K562 (cell line): ENCODE data around the gene COX5A. TPM values are rescaled to one million over a fixed set of nuclear protein-coding genes. Genes with fewer than 3 reads are reported as not detected.

ENCODE experiments used
- CHD4 ChIP-seq: fragments of 200-600 bp; sonication (generic); IDR thresholded peaks from 3 replicates; pipeline ENCODE4 v1.6.1; 2012; ENCODE audit warnings: low read depth, mild to moderate bottlenecking, mixed read lengths, low read length, inconsistent platforms; ENCODE audit not compliant: insufficient read depth, insufficient replicate concordance, poor library complexity, severe bottlenecking
- ETV5 ChIP-seq: sonication (generic); formaldehyde crosslinking; IDR thresholded peaks from 2 replicates; pipeline ENCODE4 v1.4.0; 2020; ENCODE audit warnings: low read depth, mild to moderate bottlenecking, missing genetic modification reagents
- HIVEP1 ChIP-seq: fragments of 250-450 bp; sonication (Bioruptor Pico); IDR thresholded peaks from 2 replicates; pipeline ENCODE4 v1.4.0; 2020; ENCODE audit warnings: mild to moderate bottlenecking
- MED1 ChIP-seq: sonication (generic); formaldehyde crosslinking; IDR thresholded peaks from 2 replicates; pipeline ENCODE4 v1.8.1; 2023; ENCODE audit warnings: missing genetic modification reagents, borderline replicate concordance
- PHF8 ChIP-seq: fragments of 200-600 bp; sonication (generic); IDR thresholded peaks from 2 replicates; pipeline ENCODE4 v1.6.1; 2012; ENCODE audit warnings: mixed run types, mild to moderate bottlenecking, inconsistent platforms, low read length, moderate library complexity, borderline replicate concordance
- PTBP1 ChIP-seq: fragments of 200-400 bp; formaldehyde crosslinking; IDR thresholded peaks from 2 replicates; pipeline ENCODE4 v1.6.1; 2017; ENCODE audit warnings: low read depth, low read length
- PURB ChIP-seq: sonication (generic); formaldehyde crosslinking; IDR thresholded peaks from 2 replicates; pipeline ENCODE4 v1.9.0; 2021; ENCODE audit warnings: low read depth, mild to moderate bottlenecking, missing genetic modification reagents
- RBM22 ChIP-seq: fragments of 200-400 bp; formaldehyde crosslinking; IDR thresholded peaks from 2 replicates; pipeline ENCODE4 v1.6.1; 2018; ENCODE audit warnings: low read length, low read depth; ENCODE audit not compliant: poor library complexity, severe bottlenecking
- SAP30 ChIP-seq: fragments of 200-600 bp; sonication (generic); IDR thresholded peaks from 2 replicates; pipeline ENCODE4 v1.6.1; 2012; ENCODE audit warnings: borderline replicate concordance, low read depth, mild to moderate bottlenecking, moderate library complexity, low read length, control low read depth, inconsistent platforms; ENCODE audit not compliant: insufficient read depth, poor library complexity, severe bottlenecking
- SMARCC2 ChIP-seq: fragments of 450-650 bp; IDR thresholded peaks from 2 replicates; pipeline ENCODE4 v1.6.1; 2017; ENCODE audit warnings: antibody characterized with exemption, moderate library complexity, mild to moderate bottlenecking, low read depth
- SREBF1 ChIP-seq: fragments of 150-350 bp; IDR thresholded peaks from 2 replicates; pipeline ENCODE4 v1.6.1; 2014; ENCODE audit warnings: antibody characterized with exemption, low read depth, low read length, borderline replicate concordance
- STAG1 ChIP-seq: sonication (generic); formaldehyde crosslinking; IDR thresholded peaks from 2 replicates; pipeline ENCODE4 v1.5.0; 2020; ENCODE audit warnings: missing genetic modification reagents, borderline replicate concordance
- TRIM24 ChIP-seq, 2 experiments: fragments of 450-650 bp; IDR thresholded peaks; 2 replicates each; pipeline ENCODE4 v1.6.1; 2016
- TSC22D4 ChIP-seq: fragments of 450-650 bp; IDR thresholded peaks from 2 replicates; pipeline ENCODE4 v1.6.1; 2016; ENCODE audit warnings: missing genetic modification characterization, missing biosample characterization, control low read depth
- ZNF133 ChIP-seq: fragments of 250-450 bp; sonication (Bioruptor Pico); IDR thresholded peaks from 2 replicates; pipeline ENCODE4 v1.4.0; 2020; ENCODE audit warnings: mild to moderate bottlenecking
- ZNF274 ChIP-seq: IDR thresholded peaks from 2 replicates; pipeline ENCODE4 v1.6.1; 2011; ENCODE audit warnings: low read depth, mild to moderate bottlenecking, low read length, moderate library complexity, borderline replicate concordance
- ZNF347 ChIP-seq: fragments of 450-650 bp; formaldehyde crosslinking; IDR thresholded peaks from 2 replicates; pipeline ENCODE4 v1.4.0; 2020; ENCODE audit warnings: low read depth, mild to moderate bottlenecking, moderate library complexity
- ZNF644 ChIP-seq: fragments of 200-800 bp; sonication (Bioruptor generic); IDR thresholded peaks from 2 replicates; pipeline ENCODE4 v1.6.1; 2016; ENCODE audit warnings: low read depth, missing genetic modification characterization, missing compliant biosample characterization
- ZNF696 ChIP-seq: fragments of 250-450 bp; sonication (Bioruptor Pico); conservative IDR thresholded peaks from 2 replicates; pipeline ENCODE4 v1.4.0; 2020; ENCODE audit warnings: mild to moderate bottlenecking, moderate library complexity
- ZNF707 ChIP-seq: fragments of 250-450 bp; sonication (Bioruptor Pico); conservative IDR thresholded peaks from 2 replicates; pipeline ENCODE4 v1.8.0; 2022; ENCODE audit warnings: inconsistent platforms, mild to moderate bottlenecking, moderate library complexity
- polyA plus RNA-seq, 8 experiments: library from polyadenylated mRNA; depleted of rRNA in 4 of 8; stranded (reverse) in 5 of 8; unstranded in 3 of 8; fragments of >200 nt; fragmentation: Nextera tagmentation in 2 of 8; fragmentation: Illumina TruSeq in 1 of 8; extraction: Ambion mirVana in 2 of 8; extraction: Trizol in 1 of 8; gene quantifications; 2 replicates each; pipeline versions ENCODE4 v1.2.1 to v1.2.3, GENCODE V29; 2011 to 2014; ENCODE audit warnings: inconsistent platforms in 1 of 8, missing spikeins in 1 of 8
- total RNA-seq, 7 experiments: library from RNA; depleted of rRNA in 6 of 7; stranded (reverse); fragments of >200 nt in 6 of 7; fragmentation: Illumina TruSeq in 2 of 7; extraction: Trizol in 2 of 7; gene quantifications; 2 replicates each; pipeline versions ENCODE4 v1.2.1 to v1.2.3, GENCODE V29; 2011 to 2021; ENCODE audit warnings: low replicate concordance in 1 of 7
- TF ChIP-seq, protein P1 (sequence below): fragments of 250-450 bp; sonication (Bioruptor Pico); IDR thresholded peaks from 2 replicates; pipeline ENCODE4 v1.8.0; 2021; ENCODE audit warnings: borderline replicate concordance, mild to moderate bottlenecking, moderate library complexity; ENCODE audit not compliant: poor library complexity, severe bottlenecking
- TF ChIP-seq, protein P2 (sequence below): fragments of 450-650 bp; IDR thresholded peaks from 2 replicates; pipeline ENCODE4 v1.6.1; 2014; ENCODE audit warnings: low read depth, mild to moderate bottlenecking, moderate library complexity, borderline replicate concordance
- TF ChIP-seq, protein P3 (sequence below): fragments of 450-650 bp; IDR thresholded peaks from 2 replicates; pipeline ENCODE4 v1.6.1; 2017; ENCODE audit warnings: mild to moderate bottlenecking, moderate library complexity
- TF ChIP-seq, protein P4 (sequence below): sonication (generic); formaldehyde crosslinking; IDR thresholded peaks from 2 replicates; pipeline ENCODE4 v1.8.0; 2022; ENCODE audit warnings: mild to moderate bottlenecking, missing genetic modification reagents, borderline replicate concordance

The COX5A gene
- total and polyA plus RNA-seq, 9 of the 15 experiments (the other 6 are each of a cell fraction or from before 2014, with no cell fraction given) = 86.8 to 553 (median 371) TPM

DNA sequence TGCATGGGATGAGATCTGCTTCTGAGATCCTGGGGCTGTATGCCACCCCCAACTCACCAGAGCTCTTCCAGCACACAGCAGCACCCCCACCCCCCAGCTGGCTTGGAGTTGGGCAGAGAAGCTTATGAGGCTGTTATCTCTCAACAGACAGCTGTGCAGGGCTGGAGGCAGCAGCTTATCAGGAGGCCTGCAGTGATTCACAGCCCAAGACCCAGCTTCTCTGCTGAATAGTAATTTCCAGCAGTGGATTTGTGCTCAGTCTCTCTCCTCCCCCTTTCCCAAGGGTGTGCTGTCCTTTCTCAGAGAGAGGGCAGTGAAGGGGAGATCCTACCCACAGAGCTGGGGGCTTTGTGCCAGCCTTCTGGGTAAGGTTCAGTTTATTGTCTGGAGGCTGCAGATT lies 16.6 kb upstream of the COX5A start (continued):
- TF ChIP-seq, protein P1, sequence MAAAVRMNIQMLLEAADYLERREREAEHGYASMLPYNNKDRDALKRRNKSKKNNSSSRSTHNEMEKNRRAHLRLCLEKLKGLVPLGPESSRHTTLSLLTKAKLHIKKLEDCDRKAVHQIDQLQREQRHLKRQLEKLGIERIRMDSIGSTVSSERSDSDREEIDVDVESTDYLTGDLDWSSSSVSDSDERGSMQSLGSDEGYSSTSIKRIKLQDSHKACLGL (CRISPR knock-in tag) = no peak
- TF ChIP-seq, protein P2, sequence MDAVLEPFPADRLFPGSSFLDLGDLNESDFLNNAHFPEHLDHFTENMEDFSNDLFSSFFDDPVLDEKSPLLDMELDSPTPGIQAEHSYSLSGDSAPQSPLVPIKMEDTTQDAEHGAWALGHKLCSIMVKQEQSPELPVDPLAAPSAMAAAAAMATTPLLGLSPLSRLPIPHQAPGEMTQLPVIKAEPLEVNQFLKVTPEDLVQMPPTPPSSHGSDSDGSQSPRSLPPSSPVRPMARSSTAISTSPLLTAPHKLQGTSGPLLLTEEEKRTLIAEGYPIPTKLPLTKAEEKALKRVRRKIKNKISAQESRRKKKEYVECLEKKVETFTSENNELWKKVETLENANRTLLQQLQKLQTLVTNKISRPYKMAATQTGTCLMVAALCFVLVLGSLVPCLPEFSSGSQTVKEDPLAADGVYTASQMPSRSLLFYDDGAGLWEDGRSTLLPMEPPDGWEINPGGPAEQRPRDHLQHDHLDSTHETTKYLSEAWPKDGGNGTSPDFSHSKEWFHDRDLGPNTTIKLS = peak; percentile 38; the same call in 1 of the 2 replicates
- TF ChIP-seq ZNF644 (tag) (peak; percentile 95), HIVEP1 (CRISPR knock-in tag) (no peak), SREBF1 (no peak), MED1 (no peak), PHF8 (no peak), ZNF696 (no peak), STAG1 (CRISPR knock-in tag) (no peak), RBM22 (no peak), ZNF133 (CRISPR knock-in tag) (peak; percentile 73; the same call in 1 of the 2 replicates), SMARCC2 (peak; percentile 97), ZNF274 (peak; percentile 73; the same call in 1 of the 2 replicates), ETV5 (CRISPR knock-in tag) (no peak), PTBP1 (0 out of 2 replicates have a peak, but pooled peaks have one; percentile 26), TSC22D4 (tag) (no peak), SAP30 (no peak), PURB (no peak), ZNF347 (CRISPR knock-in tag) (no peak), CHD4 (no peak), ZNF707 (CRISPR knock-in tag) (no peak), TRIM24 (IDR thresholded peaks at IDR 0.05) (peak; percentile 96)
- TF ChIP-seq, protein P3, sequence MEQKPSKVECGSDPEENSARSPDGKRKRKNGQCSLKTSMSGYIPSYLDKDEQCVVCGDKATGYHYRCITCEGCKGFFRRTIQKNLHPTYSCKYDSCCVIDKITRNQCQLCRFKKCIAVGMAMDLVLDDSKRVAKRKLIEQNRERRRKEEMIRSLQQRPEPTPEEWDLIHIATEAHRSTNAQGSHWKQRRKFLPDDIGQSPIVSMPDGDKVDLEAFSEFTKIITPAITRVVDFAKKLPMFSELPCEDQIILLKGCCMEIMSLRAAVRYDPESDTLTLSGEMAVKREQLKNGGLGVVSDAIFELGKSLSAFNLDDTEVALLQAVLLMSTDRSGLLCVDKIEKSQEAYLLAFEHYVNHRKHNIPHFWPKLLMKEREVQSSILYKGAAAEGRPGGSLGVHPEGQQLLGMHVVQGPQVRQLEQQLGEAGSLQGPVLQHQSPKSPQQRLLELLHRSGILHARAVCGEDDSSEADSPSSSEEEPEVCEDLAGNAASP = no peak
- TF ChIP-seq, protein P4, sequence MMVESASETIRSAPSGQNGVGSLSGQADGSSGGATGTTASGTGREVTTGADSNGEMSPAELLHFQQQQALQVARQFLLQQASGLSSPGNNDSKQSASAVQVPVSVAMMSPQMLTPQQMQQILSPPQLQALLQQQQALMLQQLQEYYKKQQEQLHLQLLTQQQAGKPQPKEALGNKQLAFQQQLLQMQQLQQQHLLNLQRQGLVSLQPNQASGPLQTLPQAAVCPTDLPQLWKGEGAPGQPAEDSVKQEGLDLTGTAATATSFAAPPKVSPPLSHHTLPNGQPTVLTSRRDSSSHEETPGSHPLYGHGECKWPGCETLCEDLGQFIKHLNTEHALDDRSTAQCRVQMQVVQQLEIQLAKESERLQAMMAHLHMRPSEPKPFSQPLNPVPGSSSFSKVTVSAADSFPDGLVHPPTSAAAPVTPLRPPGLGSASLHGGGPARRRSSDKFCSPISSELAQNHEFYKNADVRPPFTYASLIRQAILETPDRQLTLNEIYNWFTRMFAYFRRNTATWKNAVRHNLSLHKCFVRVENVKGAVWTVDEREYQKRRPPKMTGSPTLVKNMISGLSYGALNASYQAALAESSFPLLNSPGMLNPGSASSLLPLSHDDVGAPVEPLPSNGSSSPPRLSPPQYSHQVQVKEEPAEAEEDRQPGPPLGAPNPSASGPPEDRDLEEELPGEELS (CRISPR knock-in tag) = no peak
